T47D (cell line): ENCODE measurements around the gene SHMT2.
A peak's percentile ranks its signal among the peaks of the same experiment; 100 is the strongest.

Experiments used
- DNase-seq, 2 experiments: peaks; one replicate each; pipeline versions ENCODE4 v3.0.0 to v3.0.0-alpha.2; 2011 to 2012; ENCODE audit warnings: low read depth in 1 of 2, low spot score in 1 of 2
- JUND ChIP-seq: IDR thresholded peaks from 2 replicates; pipeline ENCODE4 v1.6.1; 2012; ENCODE audit warnings: low read depth
- in situ Hi-C: cut with HindIII; loops from 2 replicates; pipeline ENCODE4 v1.10.0; 2016; ENCODE audit warnings: low sequenced_read_pairs, low pct_unique_long_range_greater_than_20kb

The SHMT2 gene

DNA sequence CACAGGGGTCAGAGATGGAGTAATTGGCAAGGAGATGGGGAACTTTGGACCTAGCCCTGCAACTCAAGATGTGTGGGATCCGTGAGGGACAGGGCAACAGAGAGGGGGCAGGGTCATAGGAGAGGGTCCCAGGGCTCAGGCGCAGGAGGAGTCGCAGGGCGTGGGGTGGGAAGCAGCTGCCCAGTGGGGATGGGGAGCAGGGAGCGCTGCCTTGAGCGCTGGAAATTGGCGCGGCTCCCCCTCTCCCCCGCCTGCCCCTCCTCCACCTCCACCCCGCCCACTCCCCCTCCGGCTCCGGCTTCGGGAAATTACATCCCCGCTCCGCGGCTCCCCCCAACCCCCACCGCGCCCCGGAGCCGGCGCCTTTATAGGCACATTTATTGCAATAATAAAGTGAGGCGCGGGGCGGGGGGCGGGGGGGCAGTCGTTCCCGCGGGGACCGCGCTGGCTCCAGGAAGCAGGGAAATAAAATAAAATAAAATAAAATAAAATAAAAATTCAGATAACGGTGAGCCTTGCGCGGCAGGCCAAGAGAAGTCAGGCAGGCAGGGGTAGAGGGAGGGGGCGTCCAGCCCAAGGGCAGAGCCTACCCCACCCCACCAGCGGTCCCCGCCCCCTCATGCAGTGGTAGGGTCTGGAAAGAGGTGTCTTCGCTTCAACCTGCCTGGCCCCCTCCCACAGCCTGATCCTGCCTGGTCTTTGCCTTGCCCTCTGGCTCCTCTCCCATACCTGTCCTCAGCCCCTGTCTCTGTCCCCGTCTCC, 9.3 kb upstream of the SHMT2 start:
- in situ Hi-C loops = no loop called here

DNA sequence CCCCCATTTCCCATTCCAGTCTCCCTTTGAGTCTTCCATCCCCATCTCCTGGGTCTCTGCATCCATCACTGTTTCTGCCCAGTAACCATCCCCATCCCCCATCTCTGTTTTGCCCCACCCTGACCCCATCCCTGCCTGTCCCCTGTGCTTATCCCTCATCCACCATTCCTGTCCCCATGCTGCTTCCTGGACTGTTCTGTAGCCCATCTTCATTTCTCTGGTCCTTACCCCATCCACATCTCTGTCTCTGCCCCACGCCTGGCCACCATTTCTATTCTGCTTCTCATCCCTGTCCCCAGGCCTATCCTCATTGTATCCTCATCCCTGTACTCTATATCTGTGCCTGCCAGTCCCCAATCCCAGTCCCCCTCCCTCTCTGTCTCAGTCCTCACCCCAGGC, 8.7 kb upstream of the SHMT2 start:
- no peak for TF ChIP-seq JUND
- in situ Hi-C loops = no loop called here
- DNase-seq = no peak

More for the DNA sequence above, 9.3 kb upstream of the SHMT2 start:
- no peak for DNase-seq
- no peak for TF ChIP-seq JUND

DNA sequence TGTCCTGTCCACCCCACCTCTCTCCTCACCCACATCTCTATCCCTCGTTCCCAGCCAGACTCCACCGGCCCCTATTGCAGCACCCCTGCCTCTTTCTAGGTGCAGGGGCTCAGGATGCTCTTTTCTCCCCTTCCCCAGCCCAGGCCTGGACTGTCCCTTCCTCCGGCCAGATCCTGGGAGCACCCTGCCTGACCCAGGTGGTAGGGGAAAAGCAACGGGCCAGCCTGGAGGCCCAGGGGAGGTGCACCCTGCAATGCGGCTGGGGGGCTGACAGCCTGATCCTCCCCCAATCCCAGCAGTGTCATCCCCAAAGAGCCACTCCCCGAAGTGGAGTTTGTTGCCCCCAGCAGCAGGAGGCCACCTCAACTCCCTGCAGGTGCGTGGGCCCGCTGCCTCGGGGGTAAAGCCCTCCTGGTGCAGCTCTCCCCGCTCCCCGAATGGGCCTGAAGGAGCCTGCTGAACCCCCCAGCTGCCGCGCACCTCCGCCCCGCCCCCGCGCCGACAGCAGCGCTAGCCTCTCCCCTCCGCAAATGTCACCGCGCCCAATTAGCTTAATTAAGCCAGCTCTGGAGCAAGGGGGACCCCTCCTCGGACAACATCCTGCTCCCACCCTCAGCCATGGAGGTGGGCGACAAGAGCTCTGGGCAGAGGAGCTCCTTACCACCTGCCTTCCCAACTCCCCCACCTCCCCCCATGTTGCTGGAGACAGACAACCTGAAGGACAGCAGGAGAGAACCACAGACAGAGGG, 8.2 kb upstream of the SHMT2 start:
- no peak for DNase-seq
- in situ Hi-C loops = no loop called here
- TF ChIP-seq JUND = no peak

DNA sequence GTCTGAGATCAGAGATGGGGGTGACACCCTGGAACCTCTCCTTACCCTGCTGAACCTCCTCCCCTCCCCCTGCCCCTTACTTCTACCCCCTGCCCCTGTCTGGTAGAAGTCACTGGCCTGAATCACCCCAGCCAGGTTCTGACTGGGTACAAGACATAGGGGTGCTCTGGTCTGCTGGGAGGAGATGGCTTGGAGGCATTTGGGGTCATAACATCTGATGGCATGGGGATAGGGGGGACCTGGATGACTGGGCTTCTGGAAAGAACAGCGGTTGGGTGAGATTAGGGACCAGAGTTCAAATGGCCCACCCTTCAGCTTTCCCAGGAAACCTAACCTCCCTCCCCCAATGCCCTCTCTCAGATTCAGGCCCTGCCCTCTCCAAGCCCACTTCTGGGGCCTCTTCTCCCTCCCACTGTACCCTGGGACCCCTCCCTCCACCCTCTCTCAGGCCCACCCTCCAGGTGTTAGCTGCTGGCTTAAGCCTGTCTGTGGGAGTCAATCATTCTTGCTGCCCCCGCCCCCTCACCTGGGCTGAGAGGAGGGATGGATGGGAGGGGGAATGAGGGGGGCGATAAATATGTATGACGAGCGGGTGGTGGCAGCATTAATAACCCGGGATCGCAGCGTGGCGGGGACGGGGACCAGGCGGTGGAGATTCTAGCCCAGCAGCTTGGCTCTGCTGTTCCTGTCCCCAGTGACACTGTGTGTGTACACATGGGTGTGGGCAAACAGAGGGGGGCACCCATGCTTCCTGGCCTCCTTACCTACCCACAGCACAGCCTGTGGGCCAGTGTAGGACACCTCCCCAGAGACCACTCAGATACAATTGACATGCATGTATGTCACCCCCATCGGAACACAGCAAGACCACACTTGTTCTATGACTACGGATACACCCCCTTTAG, 7.0 kb upstream of the SHMT2 start:
- in situ Hi-C loops = no loop called here
- DNase-seq = no peak
- TF ChIP-seq JUND = no peak

DNA sequence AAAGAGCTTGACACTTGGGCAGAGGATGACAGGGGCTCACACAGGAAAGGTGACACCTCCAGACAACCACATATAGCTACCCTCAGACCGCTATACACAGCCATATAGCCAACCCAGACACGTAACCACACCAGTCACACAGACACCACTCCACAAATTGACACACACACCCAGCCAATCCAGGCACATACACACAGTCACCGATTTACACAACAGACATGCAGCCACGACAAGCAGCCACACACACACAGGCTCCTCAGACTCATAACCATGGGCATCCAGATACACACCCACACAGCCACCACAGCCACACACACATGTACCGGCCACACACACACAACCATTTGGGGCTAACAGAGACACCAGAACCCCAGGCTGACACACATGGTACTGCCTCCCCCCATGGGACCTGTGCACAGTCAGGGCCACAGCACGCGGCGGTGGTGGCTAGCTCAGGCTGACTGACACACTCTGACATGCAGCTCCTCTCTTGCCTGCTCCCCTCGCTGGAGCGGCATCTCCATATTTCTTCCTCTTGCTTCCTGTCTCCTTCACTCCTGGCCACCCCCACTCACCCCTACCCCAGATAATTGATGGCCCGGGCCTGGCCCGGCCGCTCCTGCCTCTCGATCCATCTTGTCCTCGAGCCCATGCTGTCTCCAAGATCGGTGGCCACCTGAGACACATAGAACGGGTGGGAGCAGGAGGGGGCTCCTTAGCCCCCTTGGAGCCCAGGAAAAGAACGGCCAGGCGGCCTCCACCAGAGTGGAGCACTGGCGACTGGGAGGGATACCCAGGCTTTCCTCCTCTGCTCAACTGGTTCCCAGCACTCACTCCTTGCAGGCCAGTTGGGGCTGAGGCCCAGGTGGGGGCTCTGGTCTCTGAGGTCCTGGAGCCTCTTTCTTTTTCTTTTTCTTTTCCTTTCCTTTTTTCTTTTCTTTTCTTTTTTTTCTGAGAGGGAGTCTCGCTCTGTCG, 6.0 kb upstream of the SHMT2 start:
- no peak for TF ChIP-seq JUND
- DNase-seq = no peak
- in situ Hi-C loops = no loop called here

DNA sequence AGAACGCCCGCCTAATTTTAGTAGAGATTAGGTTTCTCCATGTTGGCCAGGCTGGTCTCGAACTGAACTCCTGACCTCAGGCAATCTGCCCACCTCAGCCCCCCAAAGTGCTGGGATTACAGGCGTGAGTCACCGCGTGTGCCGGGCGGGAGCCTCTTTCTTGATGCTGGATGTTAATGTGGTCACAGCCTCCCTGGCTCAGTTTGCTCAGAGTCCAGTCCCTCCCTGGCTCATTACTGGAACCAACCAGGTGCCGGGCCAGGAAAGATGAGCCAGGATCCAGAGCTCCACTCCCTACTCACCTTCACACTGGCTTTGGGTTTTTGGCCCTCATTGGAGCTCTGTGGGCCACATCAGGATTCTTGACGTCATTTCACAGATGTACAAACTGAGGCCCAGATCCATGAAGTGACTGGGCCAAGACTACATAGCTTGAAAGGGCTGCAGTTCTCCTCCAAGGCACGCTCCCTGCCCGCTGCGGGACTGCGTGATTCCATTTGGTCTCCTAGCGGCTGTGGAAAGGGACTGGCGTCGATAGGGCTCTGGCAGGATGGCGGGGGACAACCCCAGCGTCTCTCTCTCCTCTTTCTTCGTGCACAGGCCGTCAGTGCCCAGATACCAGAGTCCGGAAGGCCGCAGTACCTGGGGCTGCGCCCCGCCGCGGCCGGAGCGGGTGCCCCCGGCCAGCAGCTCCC, 5.1 kb upstream of the SHMT2 start:
- DNase-seq = no peak
- TF ChIP-seq JUND = no peak
- in situ Hi-C loops = no loop called here

DNA sequence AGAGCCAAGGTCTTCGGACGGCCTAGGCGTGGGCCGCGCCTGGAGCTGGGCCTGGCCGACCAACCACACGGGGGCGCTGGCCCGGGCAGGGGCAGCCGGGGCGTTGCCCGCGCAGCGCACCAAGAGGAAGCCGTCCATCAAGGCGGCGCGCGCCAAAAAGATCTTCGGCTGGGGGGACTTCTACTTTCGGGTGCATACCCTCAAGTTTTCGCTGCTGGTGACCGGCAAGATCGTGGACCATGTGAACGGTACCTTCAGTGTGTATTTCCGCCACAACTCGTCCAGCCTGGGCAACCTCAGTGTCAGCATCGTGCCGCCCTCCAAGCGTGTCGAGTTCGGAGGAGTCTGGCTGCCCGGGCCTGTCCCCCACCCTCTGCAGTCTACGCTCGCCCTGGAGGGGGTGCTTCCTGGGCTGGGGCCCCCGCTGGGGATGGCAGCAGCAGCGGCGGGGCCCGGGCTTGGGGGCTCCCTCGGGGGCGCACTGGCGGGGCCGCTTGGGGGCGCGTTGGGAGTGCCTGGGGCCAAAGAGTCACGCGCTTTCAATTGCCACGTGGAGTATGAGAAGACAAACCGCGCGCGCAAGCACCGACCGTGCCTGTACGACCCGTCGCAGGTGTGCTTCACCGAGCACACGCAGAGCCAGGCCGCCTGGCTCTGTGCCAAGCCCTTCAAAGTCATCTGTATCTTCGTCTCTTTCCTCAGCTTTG, 4.4 kb upstream of the SHMT2 start:
- in situ Hi-C loops = no loop called here
- TF ChIP-seq JUND = no peak
- no peak for DNase-seq

DNA sequence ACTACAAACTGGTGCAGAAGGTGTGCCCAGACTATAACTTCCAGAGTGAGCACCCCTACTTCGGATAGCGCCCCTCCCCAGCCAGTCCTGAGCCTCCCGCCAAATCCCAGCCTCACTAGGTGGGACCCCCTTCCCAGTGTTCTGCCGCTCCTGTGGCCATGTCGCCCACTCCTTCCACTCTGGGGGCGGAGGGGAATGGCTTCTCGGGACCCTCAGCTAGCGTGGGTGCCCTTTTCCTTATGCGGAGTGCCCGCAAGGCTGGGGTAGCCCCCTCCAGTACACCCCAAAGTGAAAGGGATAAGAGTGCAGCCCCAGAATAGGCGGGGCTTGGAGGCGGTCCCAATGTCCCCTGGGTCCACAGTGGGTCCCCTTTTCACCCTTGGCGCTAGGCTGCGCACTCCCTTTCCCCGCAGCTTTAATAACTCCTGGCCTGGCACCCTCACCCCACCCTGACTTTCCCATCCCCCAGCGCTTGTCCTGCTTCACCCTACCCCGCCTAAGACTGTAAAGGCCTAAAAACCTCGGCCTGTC, 3.8 kb upstream of the SHMT2 start:
- in situ Hi-C loops = no loop called here
- TF ChIP-seq JUND = no peak
- DNase-seq = no peak

DNA sequence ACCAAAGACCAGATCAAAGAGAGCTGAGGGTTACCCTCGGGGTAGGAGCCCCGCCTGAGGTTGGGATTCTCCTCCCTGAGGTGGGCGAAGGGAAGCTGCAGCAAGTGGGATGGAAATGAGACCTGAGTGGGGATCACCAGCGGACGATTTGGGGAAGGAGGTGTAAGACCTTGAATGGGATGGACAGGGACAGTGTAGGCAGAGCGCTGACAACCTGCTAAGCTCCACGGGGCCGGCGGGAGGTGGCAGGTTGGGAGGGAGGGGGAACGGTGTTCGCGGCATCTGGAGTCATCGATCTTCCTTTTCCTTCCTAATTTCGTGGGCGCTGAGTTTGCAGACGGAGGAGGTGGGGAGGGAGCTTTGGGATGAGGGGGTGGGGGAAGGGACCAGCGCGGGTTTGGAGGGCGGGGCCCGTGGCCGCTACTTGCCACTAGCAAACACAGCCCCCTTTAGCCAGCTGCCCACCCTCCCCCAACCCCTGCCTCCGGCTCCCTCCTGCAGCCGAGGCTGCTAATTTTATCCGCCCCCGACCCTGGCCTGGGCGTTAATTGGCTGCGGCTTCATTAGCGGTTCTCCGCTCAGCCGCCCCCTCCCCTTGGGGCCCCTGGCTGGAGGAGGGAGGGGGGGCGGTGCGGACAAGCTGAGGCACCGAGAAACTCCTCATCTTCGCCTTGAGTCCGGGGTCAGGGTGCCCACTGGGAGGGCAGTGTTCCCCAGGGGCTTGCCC, 2.8 kb upstream of the SHMT2 start:
- DNase-seq = no peak
- no peak for TF ChIP-seq JUND
- in situ Hi-C loops = no loop called here

DNA sequence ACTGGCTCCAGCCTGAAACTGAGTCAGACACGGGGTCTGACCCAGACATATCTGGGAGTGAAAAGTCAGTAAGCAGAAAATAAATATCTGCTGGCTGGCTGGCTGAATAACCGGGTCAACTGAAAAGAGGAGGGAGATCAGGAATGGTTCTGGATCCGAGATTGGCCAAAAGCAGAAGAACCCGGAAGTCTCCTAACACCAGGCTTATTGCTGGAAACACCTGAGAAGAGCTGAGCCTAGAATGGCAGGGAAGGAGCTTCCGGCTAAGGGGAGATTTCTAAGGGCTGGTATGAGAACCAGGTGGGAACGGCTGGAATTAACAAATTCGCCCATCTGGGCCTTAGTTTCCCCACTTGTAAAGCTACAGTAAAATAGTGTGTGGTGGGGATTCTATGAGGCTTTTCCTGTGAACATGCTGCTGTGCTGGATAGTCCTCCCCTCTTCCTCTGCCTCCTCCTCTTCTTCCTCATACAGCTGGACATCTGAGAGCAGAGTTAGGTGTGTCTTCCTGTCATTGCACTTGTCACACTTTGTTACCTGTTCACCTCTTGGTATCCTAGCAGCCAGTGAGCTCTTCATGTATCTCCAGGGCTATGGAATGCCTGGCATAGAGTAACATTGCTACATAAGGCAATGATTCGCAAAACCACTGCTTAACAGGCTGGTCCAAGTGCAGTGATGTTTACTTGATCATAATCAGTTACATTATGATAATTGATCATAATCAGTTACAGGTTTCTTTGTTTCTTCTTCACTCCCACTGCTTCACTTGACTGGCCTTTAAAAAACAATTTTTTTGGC, 2.0 kb upstream of the SHMT2 start:
- in situ Hi-C loops = no loop called here
- peak in 1 of 2 experiments; percentile 77 for DNase-seq
- TF ChIP-seq JUND = no peak
